HG03175 (cell line): ENCODE results near the gene NLRX1.
"Not testable (repeated sequence)": the region's sequence is repeated elsewhere in the genome, so short reads cannot be mapped to it uniquely, and the experiment has no call there.

ENCODE experiments used
- ATAC-seq: cut with Tn5 transposase; IDR thresholded peaks from one replicate; pipeline ENCODE4 v1.9.1; 2021; ENCODE audit warnings: mild to moderate bottlenecking, moderate library complexity; ENCODE audit not compliant: unreplicated experiment

Gene NLRX1, protein sequence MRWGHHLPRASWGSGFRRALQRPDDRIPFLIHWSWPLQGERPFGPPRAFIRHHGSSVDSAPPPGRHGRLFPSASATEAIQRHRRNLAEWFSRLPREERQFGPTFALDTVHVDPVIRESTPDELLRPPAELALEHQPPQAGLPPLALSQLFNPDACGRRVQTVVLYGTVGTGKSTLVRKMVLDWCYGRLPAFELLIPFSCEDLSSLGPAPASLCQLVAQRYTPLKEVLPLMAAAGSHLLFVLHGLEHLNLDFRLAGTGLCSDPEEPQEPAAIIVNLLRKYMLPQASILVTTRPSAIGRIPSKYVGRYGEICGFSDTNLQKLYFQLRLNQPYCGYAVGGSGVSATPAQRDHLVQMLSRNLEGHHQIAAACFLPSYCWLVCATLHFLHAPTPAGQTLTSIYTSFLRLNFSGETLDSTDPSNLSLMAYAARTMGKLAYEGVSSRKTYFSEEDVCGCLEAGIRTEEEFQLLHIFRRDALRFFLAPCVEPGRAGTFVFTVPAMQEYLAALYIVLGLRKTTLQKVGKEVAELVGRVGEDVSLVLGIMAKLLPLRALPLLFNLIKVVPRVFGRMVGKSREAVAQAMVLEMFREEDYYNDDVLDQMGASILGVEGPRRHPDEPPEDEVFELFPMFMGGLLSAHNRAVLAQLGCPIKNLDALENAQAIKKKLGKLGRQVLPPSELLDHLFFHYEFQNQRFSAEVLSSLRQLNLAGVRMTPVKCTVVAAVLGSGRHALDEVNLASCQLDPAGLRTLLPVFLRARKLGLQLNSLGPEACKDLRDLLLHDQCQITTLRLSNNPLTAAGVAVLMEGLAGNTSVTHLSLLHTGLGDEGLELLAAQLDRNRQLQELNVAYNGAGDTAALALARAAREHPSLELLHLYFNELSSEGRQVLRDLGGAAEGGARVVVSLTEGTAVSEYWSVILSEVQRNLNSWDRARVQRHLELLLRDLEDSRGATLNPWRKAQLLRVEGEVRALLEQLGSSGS

DNA sequence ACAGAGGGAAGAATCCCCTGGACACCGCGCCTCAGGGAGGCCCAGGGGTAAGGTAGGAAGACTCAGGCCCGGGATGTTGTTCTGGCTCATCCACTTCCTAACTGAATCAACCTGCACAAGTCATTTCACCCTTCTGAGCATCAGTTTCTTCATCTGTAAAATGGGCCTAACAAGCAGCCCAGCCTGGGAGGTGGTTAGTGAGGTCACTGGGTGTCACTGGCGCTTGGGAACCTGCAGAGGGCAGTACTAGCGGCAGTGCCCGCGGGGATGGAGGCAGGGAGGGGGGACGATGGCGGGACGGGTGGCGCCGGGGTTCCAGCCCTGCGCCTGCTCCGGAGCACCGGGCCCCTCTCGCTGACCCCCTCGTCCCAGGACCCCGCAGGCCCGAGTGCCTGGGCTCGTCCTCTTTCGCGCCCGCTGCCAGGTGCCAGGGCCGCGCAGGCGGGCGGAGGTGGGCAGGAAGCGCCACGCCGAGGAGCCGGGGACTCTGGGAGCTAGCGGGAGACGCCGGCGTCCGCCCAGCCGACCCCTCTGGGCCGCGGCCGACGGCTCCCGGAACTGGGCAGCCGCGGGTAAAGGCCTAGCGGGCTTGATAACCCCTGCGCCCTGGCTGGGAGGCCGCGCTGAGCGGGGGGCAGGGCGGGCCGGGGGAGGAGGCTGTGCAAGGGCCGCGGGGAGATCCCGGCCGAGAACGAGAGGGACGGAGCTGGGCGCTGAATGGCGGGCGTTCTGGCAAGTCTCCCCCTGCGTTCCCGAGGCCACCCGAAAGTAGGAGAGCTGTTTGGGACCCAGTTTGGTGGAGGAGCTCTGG lies at the start of gene NLRX1:
Gene NLRX1, plus strand, starts transcription at position 255 of the 811 bp plus-strand sequence. CDS start 2,679 bp downstream, outside the sequence.
- ATAC-seq = peak; percentile 93

DNA sequence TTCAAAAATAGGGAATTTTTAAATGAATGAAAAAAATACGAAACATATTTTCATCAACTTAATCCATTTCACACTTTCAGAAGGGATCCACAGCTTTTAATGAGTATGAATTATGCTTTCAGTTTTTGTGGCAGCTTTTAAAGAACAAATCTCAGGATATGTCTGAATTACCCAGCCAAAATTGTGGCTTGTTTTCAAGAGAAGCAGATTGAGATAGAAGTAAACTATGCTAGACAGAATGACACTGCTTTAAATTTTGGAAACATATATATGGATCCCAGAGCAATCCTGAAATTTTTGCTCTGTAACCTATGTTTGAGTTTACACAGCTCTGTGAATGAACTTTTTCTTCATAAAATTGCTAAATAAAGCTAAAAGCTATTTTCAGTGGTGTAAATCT lies 49.6 kb upstream of the NLRX1 start:
- no peak for ATAC-seq

DNA sequence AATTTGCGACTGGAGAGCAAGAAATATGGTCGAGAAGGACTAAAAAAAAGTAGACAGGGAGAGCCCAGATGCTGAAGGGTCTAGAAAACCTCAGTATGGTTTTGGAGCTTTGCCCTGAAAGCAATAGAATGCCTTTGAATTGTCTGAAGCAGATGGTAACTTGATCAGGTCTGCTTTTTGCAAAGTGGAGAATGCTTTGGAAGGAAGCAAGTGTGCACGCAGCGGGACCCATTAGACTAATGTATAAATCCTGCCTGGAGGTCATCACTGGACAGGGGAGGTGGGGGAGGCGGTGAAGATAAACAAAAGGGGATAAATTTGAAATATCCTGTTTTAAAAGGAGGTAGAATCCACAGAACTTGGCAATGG lies 47.9 kb upstream of the NLRX1 start:
- no peak for ATAC-seq

DNA sequence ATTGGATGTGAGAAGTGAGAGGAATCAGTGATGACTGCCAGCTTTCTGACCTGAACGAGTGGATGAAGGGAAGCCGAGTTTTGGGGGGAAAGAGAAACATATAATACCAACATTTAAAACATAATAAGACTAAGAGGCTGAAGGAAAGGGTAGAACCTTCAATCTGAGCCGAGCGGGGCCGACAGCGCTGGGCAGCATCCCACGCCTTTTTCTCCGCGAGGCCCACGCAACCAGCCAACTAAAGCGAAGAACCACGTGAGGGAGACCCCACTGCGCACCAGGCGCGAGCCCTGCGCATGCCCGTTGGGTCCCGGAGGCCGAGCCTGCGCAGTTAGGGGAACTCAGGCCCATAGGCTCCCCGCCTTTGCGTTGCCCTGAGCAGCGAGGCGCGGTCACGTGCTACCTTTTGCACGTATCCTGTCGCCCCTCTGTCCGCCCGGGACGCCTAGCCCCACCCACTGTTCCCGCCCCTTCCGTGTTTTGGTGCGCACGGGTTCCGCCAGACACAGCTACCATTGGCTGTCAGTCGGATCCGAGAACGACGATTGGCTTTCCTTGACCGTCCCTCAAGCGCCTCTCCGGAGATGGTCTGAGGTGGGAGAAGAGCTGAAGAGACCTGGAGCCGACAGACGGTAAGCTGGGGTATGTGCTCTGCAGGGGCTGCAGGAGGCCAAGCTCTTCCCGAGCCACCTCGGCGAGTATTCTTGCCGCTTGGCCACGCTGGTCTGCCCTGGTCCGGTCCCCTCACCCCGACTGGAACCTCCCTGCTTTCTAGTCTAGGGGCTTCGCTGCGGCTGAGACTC lies 47.3 kb upstream of the NLRX1 start, which contains the start of gene HINFP:
Gene HINFP, plus strand, starts transcription at position 573 of the 803 bp plus-strand sequence. CDS start 5,365 bp downstream, outside the sequence.
- ATAC-seq = peak; percentile 97

DNA sequence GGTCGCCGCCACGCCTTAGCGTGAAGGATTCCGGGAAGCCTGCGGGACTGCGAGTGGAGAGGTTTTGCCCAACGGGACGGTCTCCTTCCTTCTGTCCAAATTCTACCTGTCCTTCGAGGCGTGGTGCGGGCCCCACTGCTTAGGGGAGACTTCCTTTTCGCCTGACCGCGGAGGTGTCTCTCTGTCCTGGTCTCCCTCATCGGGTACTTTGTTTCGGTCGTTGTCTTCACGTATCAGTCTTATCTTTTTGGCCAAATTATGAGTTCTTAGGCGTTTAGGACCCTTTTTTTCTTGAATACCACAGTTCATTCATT lies 46.8 kb upstream of the NLRX1 start:
- ATAC-seq = no peak

DNA sequence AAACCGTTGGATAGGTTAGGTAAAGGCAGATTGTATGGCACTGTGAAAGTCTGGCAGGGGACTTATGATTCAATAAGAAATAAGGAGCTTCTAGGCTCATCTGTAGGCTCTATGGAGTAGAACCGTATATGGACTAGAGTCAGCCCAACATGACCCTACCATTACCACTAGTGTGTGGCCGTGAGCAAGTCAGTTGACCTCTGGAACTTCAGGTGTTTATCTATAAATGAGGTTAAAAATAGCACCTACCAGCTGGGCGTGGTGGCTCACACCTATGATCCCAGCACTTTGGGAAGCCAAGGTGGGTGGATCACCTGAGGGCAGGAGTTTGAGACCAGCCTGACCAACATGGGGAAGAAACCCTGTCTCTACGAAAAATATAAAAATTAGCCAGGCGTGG lies 42.7 kb upstream of the NLRX1 start:
- ATAC-seq = no peak

DNA sequence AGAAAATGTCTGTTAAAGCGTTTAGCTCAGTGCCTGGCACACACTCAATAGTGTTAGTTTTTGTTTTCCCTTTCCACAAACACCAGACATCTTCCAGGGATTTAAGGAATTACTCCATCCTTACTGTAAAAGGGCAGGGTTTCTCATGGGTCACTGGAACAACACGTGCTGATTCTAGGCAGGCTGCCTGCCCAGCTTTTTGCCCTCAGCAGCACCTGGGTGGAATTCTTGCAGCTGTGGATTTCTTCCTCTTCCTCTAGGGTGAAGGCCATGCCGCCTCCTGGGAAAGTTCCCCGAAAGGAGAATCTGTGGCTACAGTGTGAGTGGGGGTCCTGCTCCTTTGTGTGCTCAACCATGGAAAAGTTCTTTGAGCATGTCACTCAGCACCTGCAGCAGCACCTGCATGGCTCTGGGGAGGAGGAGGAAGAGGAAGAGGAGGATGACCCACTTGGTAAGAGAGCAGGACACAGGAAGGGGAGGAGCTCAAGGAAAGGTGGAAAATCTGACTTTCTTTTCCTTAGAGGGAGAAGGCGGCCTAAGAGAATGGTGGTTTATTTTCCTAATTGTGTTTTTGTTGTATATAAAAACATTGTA lies 41.8 kb upstream of the NLRX1 start:
- no peak for ATAC-seq

DNA sequence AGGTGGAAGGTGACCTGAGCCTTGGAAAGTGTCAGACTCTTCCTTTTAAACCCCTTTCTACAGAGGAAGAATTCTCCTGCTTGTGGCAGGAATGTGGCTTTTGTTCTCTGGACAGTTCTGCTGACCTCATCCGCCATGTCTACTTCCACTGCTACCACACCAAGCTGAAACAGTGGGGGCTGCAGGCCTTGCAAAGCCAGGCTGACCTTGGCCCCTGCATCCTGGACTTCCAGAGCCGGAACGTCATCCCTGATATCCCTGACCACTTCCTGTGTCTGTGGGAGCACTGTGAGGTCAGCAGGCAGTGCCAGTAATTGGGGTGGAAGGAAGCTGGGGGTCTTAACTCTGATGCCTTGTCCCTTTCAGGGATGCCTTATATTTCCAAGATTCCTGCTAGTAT lies 37.9 kb upstream of the NLRX1 start:
- ATAC-seq = no peak

DNA sequence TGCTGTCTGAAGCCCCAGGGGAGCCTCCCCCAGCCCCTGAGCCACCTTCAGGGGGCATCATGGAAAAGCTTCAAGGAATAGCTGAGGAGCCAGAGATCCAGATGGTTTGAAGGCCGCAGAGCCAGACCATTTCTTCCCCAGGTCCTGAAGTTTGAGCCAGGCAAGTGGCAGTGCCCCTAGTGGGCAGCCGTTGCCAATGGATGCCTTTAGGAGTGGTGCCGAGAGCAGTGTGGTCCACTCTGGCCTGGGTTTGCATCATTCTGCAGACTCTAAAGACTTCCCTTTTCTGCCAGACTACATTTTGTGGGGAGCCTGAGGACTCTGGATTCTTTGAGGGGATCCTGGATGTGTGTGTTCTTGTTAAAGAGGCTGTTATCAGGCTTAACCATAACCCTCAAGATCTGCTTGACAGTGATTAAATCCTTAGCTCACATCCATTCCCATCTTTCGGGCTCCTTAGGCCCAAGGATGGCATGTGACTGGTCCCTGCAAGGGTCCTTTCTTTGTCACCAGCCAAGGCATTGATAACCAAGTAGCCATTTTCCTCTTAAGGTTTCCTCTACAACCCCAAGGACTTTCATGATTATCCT lies 34.0 kb upstream of the NLRX1 start:
- no peak for ATAC-seq

DNA sequence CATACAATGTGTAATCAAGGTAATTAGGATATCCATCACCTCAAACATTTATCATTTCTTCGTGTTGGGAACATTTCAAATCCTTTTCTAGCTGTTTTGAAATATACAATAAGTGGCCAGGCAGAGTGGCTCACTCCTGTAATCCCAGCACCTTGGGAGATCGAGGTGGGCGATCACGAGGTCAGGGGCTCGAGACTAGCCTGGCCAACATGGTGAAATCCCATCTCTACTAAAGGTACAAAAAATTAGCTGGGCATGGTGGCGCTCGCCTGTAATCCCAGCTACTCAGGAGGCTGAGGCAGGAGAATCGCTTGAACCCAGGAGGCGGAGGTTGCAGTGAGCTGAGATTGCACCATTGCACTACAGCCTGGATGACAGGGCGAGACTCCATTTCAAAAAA lies 29.2 kb upstream of the NLRX1 start:
- not testable (repeated sequence) for ATAC-seq

DNA sequence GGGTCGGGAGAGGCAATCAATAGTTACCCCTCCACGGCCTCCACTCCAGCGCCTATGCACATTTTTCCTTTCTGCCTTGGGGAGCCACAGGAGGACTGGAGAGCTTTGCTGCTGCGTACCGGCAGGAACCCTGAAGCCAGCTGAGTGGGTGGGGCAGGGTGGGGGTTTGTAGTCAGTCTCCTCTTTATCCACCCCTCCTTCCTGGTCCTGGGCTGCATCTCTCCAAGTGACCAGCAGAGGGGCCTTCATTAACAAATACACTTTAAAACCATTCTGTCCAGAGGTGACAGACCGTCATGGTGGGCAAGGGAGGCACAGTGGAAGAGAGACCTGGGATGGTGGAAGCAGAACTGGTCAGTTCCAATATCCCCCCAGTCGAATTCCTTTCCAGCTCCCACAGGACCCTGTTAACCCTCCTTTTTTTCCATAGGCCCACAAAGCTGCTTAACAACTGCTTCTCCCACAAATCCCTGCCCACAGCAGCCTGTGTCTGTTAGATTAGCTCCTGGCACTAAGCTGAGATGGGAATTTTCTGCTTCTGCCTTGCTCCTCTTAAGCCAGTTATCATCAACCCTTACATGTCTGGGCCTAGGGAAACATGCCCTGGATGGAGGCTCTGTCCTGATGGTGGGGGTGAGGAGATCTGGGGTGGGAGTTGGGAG lies 23.6 kb upstream of the NLRX1 start:
- peak; percentile 56 for ATAC-seq

DNA sequence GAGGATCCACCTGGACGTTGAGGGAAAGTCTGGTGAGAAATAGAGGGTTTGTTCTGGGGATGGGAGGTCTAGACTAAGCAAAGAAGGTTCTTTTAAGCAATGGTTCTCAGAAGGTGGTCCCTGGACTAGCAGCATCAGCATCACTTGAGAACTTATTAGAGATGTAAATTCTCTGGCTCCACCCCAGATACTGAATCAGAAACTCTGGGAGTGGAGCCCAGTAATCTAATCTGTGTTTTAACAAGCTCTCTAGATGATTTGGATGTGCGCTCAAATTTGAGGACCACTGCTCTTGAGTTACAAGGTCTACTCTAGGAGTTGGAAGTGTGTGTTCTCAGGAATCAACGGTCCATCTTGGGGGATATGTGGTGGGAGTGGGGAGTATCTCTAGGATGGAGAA lies 23.0 kb upstream of the NLRX1 start:
- ATAC-seq = no peak

DNA sequence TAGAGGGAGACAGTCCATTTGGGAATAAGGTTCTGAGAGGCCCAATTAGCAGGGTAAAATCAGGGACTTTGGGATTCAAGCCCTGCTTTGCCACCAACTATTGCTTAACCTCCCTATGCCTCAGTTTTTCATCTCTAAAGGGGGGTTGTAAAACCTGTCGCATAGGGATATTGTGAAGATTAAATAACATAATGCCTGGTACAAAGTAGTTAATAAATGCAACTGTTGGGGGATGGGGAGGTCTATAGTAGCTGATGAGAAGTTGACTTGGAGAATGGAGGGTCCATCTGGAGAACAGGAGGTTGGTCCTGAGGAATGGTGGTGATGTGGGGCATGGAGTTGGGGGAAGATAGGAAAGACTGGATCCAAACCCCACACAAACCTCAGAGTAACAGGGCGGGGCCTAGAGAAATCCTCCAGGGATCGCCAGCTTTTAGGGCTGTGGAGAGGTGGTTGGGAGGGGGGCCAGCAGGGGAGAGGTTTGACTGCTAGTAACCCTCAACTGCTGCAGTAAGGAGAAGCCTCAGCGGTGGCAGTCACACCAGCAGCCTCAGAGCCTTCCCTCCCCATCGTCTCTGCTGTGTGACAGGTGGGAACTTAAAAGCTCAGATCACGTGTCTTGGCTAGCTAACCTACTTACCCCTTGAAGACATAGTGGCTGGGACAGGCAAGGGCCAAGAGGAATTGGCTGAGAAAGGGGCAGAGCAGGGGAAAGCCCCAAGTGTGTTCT lies 20.8 kb upstream of the NLRX1 start:
- ATAC-seq = no peak

DNA sequence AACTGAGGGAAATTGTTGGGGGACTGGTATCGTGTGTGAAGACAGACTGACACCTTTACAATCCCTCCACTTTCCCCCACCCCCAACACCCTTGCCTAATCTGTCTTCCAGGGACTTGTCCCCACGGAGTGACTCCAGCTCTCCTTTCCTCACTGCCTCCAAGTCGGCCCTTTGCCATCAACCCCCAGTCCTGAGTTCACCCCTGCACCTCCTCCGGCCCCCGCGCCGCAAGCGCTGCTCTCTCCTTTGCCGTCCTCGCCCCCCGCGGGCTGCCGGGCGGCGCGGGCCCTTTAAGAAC lies 19.9 kb upstream of the NLRX1 start:
- no peak for ATAC-seq

DNA sequence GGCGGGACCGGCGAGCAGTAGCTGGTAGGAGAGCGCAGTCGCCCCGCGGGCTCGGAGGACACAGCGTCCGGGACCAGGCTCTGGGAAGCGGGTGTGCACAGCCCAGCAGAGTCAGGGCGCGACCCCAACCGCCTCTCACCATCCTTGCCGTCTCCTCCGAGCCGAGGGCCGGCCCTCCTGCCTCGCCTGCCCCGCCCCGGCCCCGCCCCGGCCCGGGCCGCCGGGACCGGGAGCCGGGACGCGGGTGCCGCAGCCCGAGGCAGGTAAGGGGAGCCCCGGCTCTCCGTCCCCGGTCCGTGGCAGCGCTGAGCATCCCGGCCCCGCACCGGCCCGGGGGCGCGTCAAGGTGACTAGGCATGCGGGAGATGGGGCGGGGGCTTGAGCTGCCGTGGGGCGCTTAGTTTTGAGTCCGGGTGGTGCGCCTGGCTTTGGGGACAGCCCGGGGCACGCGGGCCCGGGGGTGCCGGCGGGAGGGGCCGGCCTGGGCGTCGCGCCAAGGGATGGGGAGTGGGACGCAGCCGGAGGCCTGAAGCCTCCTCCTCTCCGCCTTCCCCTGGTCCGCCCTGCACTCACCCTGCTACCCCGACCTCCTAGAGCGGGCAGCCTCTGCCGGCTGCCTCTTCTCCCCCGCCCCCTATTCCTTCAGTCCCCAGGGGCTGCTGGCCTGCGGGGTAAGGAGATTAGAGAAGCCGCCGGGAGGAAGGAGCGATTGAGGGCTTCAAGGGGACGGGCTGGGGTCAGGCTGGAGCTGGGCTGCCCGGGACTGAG lies 19.3 kb upstream of the NLRX1 start, which contains the start of gene ABCG4:
Gene ABCG4, plus strand, starts transcription at position 35 of the 768 bp plus-strand sequence. CDS start 914 bp downstream, outside the sequence.
- ATAC-seq = no peak

DNA sequence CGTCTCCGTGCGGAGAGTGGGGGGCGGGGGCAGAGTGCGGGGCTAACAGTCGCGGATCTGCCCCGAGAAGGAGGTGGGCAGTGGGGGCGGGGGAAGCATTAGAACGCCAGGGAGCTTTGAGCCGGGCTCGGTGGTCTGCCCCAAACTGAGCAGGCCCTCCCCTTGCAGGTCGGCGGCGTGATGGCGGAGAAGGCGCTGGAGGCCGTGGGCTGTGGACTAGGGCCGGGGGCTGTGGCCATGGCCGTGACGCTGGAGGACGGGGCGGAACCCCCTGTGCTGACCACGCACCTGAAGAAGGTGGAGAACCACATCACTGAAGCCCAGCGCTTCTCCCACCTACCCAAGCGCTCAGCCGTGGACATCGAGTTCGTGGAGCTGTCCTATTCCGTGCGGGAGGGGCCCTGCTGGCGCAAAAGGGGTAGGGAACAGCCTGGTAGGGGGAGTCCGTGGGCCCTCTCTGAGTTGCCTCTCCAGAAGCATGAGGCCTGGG lies 18.7 kb upstream of the NLRX1 start:
- ATAC-seq = no peak

DNA sequence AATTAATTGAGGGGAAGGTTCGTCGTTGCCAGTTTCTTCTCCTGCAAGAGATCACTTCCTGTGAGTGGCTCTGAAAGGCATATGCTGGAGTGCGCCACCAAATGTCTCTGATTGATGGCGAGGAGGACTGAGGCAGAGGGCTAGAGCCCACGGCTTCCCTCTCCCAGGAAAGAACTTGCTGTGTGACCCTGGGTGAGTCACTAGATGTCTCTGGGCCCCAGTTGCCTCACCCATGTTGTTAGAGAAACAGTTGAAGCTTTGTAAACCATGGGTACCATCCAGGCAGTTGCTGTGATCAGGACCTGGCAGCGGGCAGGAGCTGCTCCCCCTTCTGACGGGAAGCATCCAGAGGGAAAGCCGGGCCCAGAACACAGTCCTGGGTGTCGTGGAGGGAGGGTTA lies 16.5 kb upstream of the NLRX1 start:
- no peak for ATAC-seq
